ENCODE results near the gene MARCHF4.

DNA sequence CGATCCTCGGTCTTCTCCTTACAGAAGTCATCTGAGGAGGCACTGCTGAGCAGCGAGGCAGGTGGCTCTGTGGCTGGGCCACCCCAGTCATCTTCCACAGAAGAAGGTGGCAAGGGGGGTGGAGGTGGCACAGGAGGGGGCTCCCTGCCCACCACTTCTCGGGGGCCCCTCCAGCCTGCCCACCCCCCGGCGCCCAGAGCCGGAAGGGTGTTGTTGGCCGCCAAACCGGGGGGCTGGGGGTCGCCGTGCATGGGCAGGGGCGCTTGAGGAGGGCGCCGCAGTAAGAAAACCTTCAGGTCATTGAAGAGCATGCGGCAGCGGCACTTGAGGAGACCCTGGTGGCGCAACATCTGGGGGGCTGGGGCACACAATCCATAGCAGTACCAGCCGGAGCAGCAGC, 2.5 kb downstream of the MARCHF4 start:
- TF ChIP-seq CTCF (IDR thresholded peaks at IDR 0.05), result no peak
- TF ChIP-seq POLR2A (IDR thresholded peaks at IDR 0.05), result no peak
